22Rv1 (cell line): ENCODE data around the gene FKRP.

Source experiments
- CTCF ChIP-seq: fragments of 450-650 bp; IDR thresholded peaks from 2 replicates; pipeline ENCODE4 v1.5.1; 2017; ENCODE audit warnings: mild to moderate bottlenecking
- ZFX ChIP-seq: fragments of 450-650 bp; IDR thresholded peaks from 2 replicates; pipeline ENCODE4 v1.6.1; 2017; ENCODE audit warnings: antibody characterized with exemption, borderline replicate concordance

- TF ChIP-seq CTCF (no peak), ZFX (no peak)
Measured at GRCh38 chr19:46746281-46747057, 612 bp downstream of the FKRP start, which contains the start of gene STRN4.
